Keratinocyte (primary cell): Measurements from ENCODE around the gene CTTNBP2NL.

Experiments used
- CTCF ChIP-seq, 3 experiments: IDR thresholded peaks in 1 of 3; conservative IDR thresholded peaks in 1 of 3; optimal IDR thresholded peaks in 1 of 3; 2 replicates in 2 of 3; 3 replicates in 1 of 3; pipeline versions ENCODE3 to v1.5.1; 2011; ENCODE audit warnings: low read length in 3 of 3, mild to moderate bottlenecking in 3 of 3, moderate library complexity in 2 of 3, control low read depth in 1 of 3, inconsistent platforms in 1 of 3; ENCODE audit not compliant: insufficient read depth in 2 of 3; ENCODE audit errors: extremely low read depth in 1 of 3
- EZH2 ChIP-seq: IDR thresholded peaks from one replicate; pipeline ENCODE4 v1.6.1; 2012; ENCODE audit warnings: inconsistent platforms, mild to moderate bottlenecking, low read length, moderate library complexity

- TF ChIP-seq CTCF (optimal IDR thresholded peaks at IDR 0.05 in 1 of 3, IDR thresholded peaks at IDR 0.05 in 1 of 3, conservative IDR thresholded peaks at IDR 0.05 in 1 of 3; ENCODE audit: extremely low read depth in 1 of 3, insufficient read depth in 2 of 3, low read length in 3 of 3) (no peak), EZH2 (no peak)
Observed at GRCh38 chr1:112395256-112395820, 676 bp upstream of the CTTNBP2NL start.
